Muscle layer of duodenum (tissue), 2 donors: Measurements from ENCODE around the gene MT1X.
"Not testable (repeated sequence)": the region's sequence is repeated elsewhere in the genome, so short reads cannot be mapped to it uniquely, and the experiment has no call there.

Experiments used
- H3K27ac ChIP-seq: one replicate; pipeline ENCODE4 v1.7.0; 2013; ENCODE audit warnings: mild to moderate bottlenecking, low read length
- H3K27me3 ChIP-seq: one replicate; pipeline ENCODE4 v1.7.0; 2013; ENCODE audit warnings: low read depth, mild to moderate bottlenecking, control low read depth, low read length
- H3K36me3 ChIP-seq, 2 donors: one replicate each; pipeline ENCODE4 v1.7.0; 2013; ENCODE audit warnings: low read length in 2 of 2, control low read depth in 1 of 2, mild to moderate bottlenecking in 1 of 2; ENCODE audit not compliant: insufficient read depth in 2 of 2, control insufficient read depth in 1 of 2
- H3K4me1 ChIP-seq, 2 donors: one replicate each; pipeline ENCODE4 v1.7.0; 2013; ENCODE audit warnings: low read length in 2 of 2, mild to moderate bottlenecking in 2 of 2, control low read depth in 1 of 2, moderate library complexity in 1 of 2; ENCODE audit not compliant: insufficient read depth in 2 of 2, control insufficient read depth in 1 of 2
- H3K4me3 ChIP-seq, 2 donors: one replicate each; pipeline ENCODE4 v1.7.0; 2013; ENCODE audit warnings: low read length in 2 of 2, low read depth in 1 of 2, mild to moderate bottlenecking in 1 of 2
- H3K9me3 ChIP-seq, 2 donors: one replicate each; pipeline ENCODE4 v1.7.0; 2013; ENCODE audit warnings: low read length in 2 of 2, control low read depth in 1 of 2, mild to moderate bottlenecking in 1 of 2; ENCODE audit not compliant: control insufficient read depth in 1 of 2
- donor health status: healthy.

The MT1X gene

DNA sequence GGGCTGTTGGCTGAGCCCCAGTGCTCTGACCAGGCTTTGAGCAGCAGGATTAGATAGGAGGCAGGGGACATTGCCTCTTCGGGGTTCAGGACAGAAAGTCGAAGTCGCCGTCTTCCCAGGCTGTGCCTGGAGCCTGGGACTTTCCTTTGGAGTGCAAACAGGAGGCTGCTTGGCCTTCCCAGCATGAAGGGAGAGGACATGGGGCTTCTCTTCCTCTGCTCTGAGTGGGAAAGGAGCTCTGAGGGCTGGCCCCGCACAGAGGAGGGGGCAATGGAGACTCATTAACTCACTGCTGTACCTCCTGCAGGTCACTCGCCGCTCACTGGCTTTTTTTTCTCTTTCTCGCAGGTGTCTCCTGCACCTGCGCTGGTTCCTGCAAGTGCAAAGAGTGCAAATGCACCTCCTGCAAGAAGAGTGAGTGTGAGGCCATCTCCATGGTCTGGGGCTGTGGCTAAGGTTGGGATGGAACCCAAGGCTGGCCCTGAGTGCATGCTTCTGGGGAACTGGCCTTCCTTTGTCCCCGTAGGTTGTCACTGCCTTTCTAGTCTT lies 23.9 kb upstream of the MT1X start:
- Histone ChIP-seq H3K4me3 (peak overlapping the region; percentile 56 to 76), H3K36me3 (no peaks in the 10 kb centered on the region), H3K4me1 (peaks cover 0 to 12% of the 10 kb centered on the region in 2 donors), H3K27me3 (peaks cover 22% of the 10 kb centered on the region), H3K27ac (peak overlapping the region; percentile 82), H3K9me3 (no peaks in the 10 kb centered on the region)

DNA sequence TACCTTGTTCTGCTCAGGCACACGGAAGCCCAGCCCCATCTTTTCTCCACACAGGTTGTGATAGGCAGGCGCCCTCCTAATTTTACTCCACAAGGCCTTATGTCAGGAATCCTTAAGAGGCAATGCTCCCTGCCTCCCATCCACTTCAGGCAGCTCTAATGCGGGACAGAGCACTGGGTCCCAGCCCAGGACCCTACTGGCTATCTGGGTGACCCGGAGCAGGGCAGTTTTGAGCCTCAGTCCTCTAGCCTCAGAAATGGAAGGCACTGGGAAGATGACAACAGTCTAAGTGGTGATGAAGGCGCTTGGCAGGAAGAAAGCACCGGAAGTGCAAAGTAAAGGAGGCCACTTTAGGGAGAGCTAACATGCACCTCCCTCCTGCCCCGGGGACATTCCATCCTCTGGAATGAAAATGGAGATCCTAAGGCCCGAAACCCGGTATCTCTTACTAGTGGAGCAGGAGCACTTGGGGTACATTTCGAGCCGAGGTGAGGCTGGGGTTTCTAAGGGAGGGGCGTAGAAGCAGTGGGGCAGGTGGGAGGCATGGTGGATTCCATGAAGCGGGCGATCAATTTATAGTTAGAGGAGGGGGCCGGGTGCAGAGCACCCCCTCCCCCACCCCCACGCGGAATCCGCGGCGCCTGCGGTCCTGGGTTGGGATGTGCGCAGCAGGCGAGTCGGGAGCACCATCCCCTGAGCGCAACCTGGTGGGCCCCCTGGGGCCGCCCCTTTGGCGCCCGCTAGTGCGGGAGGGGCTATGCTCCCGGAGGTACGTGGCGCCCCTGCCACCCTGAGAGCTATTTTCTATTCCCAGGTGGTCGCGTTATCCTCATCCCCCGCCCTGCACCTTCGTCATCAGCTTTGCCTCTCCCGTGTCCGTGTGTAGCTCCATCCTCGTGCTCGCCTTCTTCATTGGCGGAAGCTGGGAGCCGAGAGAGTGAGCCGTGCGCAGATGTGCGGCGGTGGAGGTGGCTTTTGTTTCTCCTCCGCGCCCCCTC lies 19.6 kb upstream of the MT1X start:
- Histone ChIP-seq H3K9me3 (no peaks in the 10 kb centered on the region), H3K27ac (no peak overlapping the region), H3K27me3 (peaks cover 36% of the 10 kb centered on the region), H3K36me3 (no peaks in the 10 kb centered on the region), H3K4me1 (peaks cover 0 to 7% of the 10 kb centered on the region in 2 donors), H3K4me3 (no peak overlapping the region)

DNA sequence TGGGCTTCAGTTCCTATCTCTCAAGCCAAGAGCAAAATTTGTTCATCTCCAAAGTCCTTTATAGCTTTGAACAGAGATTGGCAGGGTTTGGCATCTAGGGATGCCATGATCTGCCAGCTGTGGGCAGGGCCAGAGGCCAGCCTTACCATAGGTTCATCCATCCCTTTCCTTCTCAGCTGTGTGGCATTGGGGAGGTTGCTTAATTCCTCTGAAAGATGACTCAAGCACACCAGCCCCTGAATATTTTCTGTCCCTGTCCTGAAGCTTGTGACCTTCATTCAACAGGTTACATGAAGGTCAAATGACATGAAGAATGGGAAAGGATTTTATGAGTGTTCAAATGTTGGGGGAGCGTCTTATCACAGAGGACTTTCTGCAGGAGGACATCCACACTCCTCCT lies 17.8 kb upstream of the MT1X start:
- H3K4me1 ChIP-seq, result peaks cover 0 to 13% of the 10 kb centered on the region in 2 donors

DNA sequence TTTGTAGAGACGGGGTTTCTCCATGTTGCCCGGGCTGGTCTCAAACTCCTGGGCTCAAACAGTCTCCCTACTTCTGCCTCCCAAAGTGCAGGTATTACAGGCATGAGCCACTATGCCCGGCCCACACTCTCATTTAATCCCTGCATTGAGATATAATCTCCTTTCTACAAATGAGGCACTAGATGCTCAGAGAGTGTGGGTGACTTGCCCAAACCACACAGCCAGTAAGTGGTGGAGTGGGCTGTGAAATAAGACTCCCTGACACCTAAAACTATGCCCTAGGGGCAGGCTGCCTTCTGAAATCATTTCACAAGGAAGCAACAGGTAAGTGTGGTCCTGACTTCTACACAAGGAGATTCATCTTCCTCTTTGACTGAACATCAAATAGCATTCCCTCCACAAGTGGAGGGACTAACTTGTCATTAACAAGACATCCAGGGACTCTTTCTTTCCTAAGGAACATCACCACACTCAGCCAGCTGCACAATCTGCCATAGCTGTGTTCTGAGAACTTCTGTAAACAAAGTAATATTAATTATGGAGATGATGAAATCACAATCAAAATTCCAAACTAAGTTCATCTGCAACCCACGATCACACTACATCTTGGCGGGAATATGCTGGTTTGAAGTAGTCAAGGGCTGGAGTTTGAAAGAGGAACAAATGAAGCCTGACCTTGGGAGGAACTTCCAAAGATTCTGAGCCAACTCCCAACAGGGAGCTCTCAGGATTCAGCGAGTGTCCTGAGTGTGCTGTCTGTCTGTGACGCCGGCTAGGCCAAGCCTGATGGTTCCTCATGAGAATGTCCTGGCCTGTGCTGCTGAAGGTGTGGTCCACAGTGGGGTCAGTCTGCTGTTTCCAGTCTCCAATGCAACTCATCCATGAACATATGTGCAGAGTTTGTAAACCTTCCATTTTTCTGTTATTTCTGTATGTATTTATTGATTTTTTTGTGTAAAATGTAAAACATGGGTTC lies 16.7 kb upstream of the MT1X start:
- Histone ChIP-seq H3K4me1 (peaks cover 0 to 15% of the 10 kb centered on the region in 2 donors), H3K27me3 (peaks cover 47% of the 10 kb centered on the region)
- not testable (repeated sequence) for H3K4me3 ChIP-seq, H3K36me3 ChIP-seq, H3K27ac ChIP-seq, H3K9me3 ChIP-seq

More for the DNA sequence above, 17.8 kb upstream of the MT1X start:
- Histone ChIP-seq H3K9me3 (no peaks in the 10 kb centered on the region), H3K36me3 (no peaks in the 10 kb centered on the region), H3K27ac (no peak overlapping the region), H3K27me3 (peaks cover 40% of the 10 kb centered on the region), H3K4me3 (no peak overlapping the region)

DNA sequence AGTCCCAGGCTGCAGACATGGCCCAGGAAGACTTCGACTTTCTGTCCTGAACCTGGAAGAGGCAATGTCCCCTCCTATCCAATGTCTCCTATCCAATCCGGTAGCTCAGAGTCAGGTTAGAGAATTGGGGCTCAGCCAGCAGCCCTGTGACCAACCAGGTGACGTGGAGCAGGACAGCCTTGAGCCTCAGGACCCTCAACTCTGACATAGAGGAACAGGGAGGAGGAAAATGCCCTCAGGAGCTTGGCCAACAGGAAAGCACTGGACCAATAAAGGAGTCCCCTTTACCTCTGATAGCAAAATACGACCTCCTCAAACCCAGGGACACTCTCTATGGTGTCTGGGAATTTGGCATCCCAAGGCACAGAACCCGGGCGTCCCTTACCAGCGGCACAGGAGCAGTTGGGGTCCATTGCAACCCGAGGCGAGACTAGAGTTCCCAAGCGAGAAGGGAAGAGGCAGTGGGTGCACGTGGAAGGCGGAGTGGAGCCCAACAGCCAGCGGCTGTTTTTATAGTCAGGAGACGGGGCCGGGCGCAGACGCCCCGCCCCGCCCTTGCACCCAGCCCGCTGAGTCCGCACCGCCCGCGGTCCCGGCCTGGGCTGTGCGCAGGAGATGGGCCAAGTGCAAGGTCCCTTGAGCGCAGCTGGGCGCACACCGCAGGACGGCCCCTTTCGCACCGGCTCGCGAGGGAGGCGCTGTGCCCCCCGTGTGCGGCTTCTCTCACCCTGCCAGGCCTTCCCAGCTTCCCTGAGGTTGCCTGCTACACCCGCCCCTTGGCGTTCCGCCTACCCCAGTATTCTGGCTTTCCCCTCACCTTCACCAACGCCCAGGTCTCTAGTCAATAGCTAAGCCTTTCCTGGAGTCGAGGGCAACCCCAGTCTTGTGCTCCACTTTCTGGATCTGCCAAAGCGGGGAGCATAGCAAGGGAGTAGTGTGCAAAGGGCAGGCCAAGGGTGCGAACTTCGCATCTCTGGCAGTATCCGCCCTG lies 14.4 kb upstream of the MT1X start, which contains the start of gene MT1G:
Gene MT1G (minus strand): TSS at position 485 of the 991 bp plus-strand sequence. CDS start 72 bp downstream, at position 413.
- Histone ChIP-seq H3K4me3 (peak within 1 kb of the TSS in 1 of 2 donors; percentile 53), H3K27me3 (peaks cover 38% of the 10 kb centered on the region), H3K36me3 (no peaks in the 10 kb centered on the region), H3K9me3 (no peaks in the 10 kb centered on the region), H3K4me1 (peaks cover 0 to 12% of the 10 kb centered on the region in 2 donors), H3K27ac (peak within 1 kb of the TSS; percentile 73)

- H3K4me3 ChIP-seq, result peak within 1 kb of the TSS in 1 of 2 donors; percentile 59
- no peaks in the 10 kb centered on the region for H3K36me3 ChIP-seq
- H3K27ac ChIP-seq, result peak within 1 kb of the TSS; percentile 79
- H3K9me3 ChIP-seq, result no peaks in the 10 kb centered on the region
- peaks cover 0 to 10% of the 10 kb centered on the region in 2 donors for H3K4me1 ChIP-seq
- H3K27me3 ChIP-seq, result peaks cover 38% of the 10 kb centered on the region
These were observed 13.0 kb upstream of the MT1X start, which contains the start of gene MT1H for GRCh38 chr16:56669005-56669839. TSS of gene MT1H (plus strand) at chr16:56669814. CDS start at chr16:56669885, 71 bp downstream.

DNA sequence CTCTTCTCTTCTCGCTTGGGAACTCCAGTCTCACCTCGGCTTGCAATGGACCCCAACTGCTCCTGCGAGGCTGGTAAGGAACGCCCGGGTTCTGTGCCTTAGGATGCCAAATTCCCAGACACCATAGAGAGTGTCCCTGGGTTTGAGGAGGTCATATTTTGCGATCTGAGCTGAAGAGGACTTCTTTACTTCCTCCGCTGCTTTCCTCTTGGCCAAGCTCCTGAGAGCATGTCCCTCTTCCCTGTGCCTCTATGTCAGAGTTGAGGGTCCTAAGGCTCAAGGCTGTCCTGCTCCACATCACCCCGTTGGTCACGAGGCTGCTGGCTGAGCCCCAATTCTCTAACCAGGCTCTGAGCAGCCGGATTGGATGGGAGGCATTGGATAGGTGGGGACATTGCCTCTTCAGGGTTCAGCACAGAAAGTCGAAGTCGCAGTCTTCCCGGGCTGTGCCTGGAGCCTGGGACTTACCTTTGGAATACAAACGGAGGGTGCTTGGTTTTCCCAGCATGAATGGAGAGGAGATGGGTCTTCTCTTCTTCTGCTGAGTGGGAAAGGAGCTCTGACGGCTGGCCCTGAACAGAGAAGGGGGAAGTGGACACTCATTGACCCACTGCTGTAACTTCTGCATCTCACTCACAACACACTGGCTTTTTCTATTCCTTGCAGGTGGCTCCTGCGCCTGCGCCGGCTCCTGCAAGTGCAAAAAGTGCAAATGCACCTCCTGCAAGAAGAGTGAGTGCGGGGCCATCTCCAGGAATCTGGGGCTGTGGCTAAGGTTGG lies 12.2 kb upstream of the MT1X start:
- Histone ChIP-seq H3K27me3 (peaks cover 38% of the 10 kb centered on the region), H3K4me3 (peak overlapping the region in 1 of 2 donors; percentile 59), H3K27ac (peak overlapping the region; percentile 79)

GRCh38 chr16:56670620-56670934 lies 11.7 kb upstream of the MT1X start:
- Histone ChIP-seq H3K27me3 (peaks cover 38% of the 10 kb centered on the region), H3K4me3 (peak overlapping the region in 1 of 2 donors; percentile 59), H3K4me1 (peaks cover 0 to 10% of the 10 kb centered on the region in 2 donors), H3K9me3 (no peaks in the 10 kb centered on the region), H3K36me3 (no peaks in the 10 kb centered on the region), H3K27ac (peak overlapping the region; percentile 79)

More for the DNA sequence above, 12.2 kb upstream of the MT1X start:
- H3K36me3 ChIP-seq, result no peaks in the 10 kb centered on the region
- H3K4me1 ChIP-seq, result peaks cover 0 to 10% of the 10 kb centered on the region in 2 donors
- no peaks in the 10 kb centered on the region for H3K9me3 ChIP-seq

- not testable (repeated sequence) for H3K4me3 ChIP-seq, H3K9me3 ChIP-seq, H3K27ac ChIP-seq, H3K36me3 ChIP-seq
- peaks cover 34% of the 10 kb centered on the region for H3K27me3 ChIP-seq
- H3K4me1 ChIP-seq, result peaks cover 0 to 14% of the 10 kb centered on the region in 2 donors
These were observed 10.6 kb upstream of the MT1X start for GRCh38 chr16:56671691-56672090.
